Measurements from ENCODE around the gene CLPX.
A peak's percentile ranks its signal among the peaks of the same experiment; 100 is the strongest.
"Not testable (repeated sequence)": the region's sequence is repeated elsewhere in the genome, so short reads cannot be mapped to it uniquely, and the experiment has no call there.

CLPX gene

DNA sequence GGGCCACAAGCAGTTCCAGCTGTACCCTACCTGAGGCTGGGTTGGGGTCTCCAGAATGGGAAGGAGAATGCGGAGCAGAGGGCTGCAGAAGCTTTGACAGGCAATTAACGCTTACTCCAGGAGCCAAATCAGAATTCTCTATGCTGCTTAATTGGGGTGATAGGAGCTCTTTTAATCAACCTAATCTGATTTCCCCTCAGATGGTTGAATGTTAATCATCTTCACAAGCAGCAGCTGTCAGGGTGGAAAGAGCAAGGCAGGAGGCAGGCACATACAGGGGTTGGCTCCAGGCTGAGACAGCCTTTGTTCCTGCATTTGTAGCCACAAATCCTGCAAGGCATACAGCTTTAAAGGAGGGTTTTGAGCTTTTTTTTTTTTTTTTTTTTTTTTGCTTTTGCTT lies 23.5 kb upstream of the CLPX start:
- in situ Hi-C loops (cut with MboI; ENCODE audit: low pct_unique_long_range_greater_than_20kb, low sequenced_read_pairs) = loop anchor here (10.0 kb wide), 1 partner anchor 66 kb away; no protein-coding TSS in a partner anchor
- DNase-seq = no peak

DNA sequence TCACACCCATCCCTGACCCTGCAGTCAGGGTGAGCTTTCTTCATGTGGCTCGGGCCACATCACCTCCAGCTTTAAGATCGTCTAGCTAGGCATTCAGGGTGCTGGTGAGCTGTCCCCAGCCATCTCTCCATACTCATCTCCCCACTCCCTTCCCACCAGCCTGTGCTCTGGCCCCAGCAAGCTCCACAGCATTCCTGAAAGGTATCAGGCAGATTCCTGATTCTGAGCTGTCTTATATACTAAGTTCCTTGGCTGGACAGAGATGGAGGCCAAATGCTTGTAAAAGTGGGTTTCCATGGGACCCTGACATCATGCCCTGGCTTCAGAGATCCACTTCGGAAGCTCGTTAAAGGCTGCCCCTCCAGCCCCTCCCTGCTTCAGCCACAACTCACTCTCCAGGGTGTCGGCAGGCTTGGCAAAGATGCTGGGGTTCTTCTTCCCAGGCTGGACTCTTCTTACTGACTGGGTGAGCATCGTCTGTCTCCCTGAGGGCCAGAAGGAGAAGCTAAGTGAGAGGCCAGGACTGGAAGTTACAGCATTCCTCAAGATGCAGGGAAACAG lies 22.2 kb upstream of the CLPX start:
- no peak for DNase-seq
- in situ Hi-C loops (cut with MboI; ENCODE audit: low pct_unique_long_range_greater_than_20kb, low sequenced_read_pairs) = loop anchor here (10.0 kb wide), 1 partner anchor 67 kb away; no protein-coding TSS in a partner anchor

DNA sequence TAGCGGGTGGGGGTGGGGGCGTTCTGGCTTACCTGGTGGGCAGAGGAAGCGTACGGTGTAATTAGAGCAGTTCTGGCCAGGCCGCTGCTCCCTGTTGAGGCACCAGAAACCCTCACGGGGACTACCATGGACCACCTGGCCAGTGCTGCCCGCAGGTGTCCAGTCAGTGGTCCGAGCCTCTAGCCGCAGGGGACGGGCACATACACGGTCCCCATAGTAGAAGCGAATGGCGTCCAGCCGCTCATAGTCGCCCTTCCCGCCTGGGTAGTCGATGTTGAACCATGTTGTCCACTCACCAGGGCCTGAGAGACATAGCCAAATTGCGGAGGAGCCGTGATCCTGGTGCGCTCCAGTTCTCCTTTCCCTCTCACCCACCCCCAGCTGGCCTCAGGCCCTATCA lies 21.6 kb upstream of the CLPX start:
- in situ Hi-C loops (cut with MboI; ENCODE audit: low pct_unique_long_range_greater_than_20kb, low sequenced_read_pairs) = loop anchor here (10.0 kb wide), 1 partner anchor 68 kb away; no protein-coding TSS in a partner anchor
- DNase-seq = no peak

DNA sequence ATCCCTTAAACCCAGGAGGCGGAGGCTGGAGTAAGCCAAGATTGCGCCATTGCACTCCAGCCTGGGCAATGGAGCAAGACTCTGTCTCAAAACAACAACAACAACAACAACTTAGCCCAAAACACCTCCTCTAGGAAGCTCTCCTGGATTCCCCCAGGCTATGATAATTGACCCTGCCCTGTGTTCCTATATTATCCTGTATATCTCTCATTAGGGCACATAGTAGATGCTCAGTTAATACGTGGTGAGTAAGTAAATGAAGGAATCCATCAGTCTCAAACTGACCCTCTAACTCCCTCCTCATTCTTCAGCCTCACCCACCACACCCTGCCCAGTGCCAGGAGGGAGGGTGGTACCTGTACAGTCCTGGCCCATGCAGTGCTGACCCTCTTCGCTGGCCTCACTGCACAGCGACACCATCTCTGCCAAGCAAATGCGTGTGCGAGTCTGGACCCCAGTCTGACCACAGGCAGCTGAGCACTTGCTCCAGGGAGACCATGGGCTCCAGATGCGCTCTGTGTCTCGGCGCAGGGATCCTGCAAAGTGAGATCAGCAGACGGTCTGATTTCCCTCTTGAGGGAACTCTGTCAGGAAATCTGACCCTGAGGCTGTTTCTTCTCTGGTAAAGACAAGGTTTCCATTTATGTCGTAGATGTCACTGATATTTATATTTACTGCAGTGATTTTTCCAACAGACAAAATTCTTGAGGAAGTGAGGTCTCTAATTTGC lies 20.0 kb upstream of the CLPX start:
- in situ Hi-C loops (cut with MboI; ENCODE audit: low pct_unique_long_range_greater_than_20kb, low sequenced_read_pairs) = loop anchor here (10.0 kb wide), 1 partner anchor 70 kb away; no protein-coding TSS in a partner anchor
- no peak for DNase-seq

DNA sequence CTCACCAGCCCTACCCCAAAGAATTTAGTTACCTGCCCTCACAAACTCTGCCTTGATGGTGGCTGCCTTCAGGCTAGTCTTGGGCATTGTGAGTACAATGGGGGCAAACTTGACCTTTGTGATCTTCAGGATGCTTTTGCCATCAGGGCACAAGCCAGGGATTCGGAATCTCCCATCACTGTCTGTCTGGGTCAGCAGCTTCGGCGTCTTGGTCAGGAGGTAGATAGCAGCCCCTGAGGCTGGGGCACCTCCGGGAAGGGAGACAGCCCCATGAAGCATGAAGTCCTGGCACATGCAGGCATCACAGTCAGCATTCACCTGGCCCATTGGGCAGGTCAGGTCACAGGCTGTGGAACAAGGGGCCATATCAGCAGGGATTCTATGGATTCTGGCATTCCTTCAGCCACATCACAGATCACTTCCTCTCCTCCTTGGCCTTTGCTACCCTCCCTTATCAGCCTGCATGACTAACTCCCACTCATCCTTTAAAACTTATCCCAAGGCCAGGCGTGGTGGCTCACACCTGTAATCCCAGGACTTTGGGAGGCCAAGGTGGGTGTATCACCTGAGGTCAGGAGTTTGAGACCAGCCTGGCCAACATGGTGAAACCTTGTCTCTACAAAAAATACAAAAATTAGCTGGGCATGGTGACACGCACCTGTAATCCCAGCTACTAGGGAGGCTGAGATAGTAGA lies 19.2 kb upstream of the CLPX start:
- no peak for DNase-seq
- in situ Hi-C loops (cut with MboI; ENCODE audit: low pct_unique_long_range_greater_than_20kb, low sequenced_read_pairs) = loop anchor here (10.0 kb wide), 1 partner anchor 70 kb away; no protein-coding TSS in a partner anchor

DNA sequence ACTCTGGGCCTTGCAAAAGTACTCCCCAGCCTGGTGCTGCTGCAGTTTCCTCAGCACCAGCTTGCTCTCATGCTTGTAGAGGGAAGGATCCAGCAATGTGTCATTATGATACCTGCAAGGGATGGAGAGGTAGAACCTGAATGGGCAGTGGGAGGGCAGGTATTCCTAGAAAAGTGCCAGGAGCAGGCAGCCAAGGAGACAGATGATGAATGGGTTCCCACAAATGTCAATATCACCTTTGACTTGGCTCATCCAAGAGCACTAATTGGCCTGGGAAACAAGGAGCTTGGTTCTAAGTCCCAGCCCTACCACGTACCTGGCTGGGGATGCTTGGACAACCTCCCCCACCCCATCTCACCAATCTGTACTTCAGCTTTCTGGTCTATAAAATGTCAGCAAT lies 16.8 kb upstream of the CLPX start:
- no peak for DNase-seq
- in situ Hi-C loops (cut with MboI; ENCODE audit: low pct_unique_long_range_greater_than_20kb, low sequenced_read_pairs) = loop anchor here (10.0 kb wide), 1 partner anchor 73 kb away; no protein-coding TSS in a partner anchor

DNA sequence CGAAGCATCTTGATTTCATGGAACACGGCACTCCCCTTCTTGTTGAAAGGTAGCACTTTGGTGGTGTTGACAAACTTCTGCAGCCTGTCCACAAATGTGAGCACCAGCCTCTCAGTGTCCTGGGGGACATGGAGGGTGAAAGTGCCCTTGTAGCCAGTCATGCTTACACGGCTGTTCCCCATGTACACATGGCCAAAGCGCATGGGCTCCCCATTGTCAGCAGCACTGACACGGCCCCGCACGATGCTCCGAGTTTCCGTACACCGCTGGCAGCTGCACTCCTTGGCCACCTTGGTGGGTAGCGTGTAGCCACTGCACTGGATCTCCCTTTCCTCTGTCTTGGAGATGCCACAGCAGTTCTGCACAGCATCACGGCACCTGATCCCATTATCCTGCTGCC lies 13.4 kb upstream of the CLPX start:
- in situ Hi-C loops (cut with MboI; ENCODE audit: low pct_unique_long_range_greater_than_20kb, low sequenced_read_pairs) = no loop called here
- no peak for DNase-seq

DNA sequence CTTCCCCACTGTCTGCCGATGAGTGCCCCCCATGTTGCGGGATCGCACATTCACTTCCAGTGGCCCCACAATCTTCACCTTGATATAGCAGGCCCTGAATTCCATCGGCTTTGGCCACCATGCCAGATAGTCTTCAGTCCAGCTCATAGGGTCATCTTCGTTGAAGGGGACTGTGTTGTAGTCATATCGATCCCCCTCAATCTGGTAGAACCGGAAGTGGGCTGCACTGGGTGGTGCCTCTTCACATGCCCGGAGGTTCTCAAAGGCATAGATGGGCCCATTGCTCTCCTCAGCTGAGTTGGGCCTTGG lies 12.1 kb upstream of the CLPX start:
- DNase-seq = no peak
- in situ Hi-C loops (cut with MboI; ENCODE audit: low pct_unique_long_range_greater_than_20kb, low sequenced_read_pairs) = no loop called here

DNA sequence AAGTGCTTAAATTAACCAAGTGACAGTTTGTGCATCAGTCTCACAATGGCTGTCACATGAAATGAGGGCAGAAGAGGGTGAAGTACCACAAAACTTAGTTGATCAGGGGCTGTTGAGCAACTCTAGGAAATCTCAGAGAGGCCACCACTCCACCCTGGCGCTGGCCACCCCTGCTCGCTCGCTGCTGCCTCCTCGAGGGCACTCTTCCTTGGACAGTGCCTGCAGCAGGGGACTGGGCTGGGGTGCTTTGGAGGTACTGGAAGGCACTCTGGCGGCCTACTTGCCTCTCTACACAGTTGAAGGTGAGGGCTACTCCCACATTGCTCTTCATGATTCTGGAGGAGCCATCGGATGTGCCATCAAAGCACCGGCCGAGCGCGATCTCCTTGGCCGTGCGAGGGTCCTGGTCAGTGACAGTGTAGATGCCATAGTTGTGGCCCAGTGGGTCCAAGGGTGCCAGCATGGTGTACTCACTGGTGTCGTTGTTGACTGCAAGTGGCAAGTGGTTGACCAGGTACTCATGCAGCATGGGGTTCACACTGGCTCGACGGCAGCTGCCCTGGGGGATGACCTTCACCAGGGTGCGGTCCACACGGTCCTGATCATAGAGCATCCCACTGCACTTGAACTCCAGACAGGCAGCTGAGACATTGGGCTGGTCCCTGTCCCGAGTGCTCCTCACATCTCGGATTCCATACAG lies 11.6 kb upstream of the CLPX start:
- DNase-seq = no peak
- in situ Hi-C loops (cut with MboI; ENCODE audit: low pct_unique_long_range_greater_than_20kb, low sequenced_read_pairs) = no loop called here

DNA sequence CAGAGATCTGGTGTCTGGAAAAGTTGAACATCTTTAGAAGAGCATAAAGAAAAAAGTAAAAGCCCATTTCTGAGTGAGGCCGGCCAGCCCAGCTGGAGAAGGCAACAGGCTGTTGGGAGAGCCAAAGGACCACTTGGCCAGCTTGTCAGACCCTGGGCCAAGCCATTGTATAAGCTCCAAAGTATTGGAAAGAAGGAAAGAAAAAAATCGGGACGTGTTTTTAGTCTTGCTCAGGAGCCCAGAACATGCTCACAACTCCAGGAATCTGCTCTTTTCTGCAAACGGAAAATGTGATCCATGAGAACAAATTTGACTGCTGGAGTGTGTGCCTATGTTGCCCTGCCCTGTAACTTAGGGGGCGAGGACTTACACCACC lies 10.4 kb upstream of the CLPX start:
- no peak for DNase-seq
- in situ Hi-C loops (cut with MboI; ENCODE audit: low pct_unique_long_range_greater_than_20kb, low sequenced_read_pairs) = no loop called here

DNA sequence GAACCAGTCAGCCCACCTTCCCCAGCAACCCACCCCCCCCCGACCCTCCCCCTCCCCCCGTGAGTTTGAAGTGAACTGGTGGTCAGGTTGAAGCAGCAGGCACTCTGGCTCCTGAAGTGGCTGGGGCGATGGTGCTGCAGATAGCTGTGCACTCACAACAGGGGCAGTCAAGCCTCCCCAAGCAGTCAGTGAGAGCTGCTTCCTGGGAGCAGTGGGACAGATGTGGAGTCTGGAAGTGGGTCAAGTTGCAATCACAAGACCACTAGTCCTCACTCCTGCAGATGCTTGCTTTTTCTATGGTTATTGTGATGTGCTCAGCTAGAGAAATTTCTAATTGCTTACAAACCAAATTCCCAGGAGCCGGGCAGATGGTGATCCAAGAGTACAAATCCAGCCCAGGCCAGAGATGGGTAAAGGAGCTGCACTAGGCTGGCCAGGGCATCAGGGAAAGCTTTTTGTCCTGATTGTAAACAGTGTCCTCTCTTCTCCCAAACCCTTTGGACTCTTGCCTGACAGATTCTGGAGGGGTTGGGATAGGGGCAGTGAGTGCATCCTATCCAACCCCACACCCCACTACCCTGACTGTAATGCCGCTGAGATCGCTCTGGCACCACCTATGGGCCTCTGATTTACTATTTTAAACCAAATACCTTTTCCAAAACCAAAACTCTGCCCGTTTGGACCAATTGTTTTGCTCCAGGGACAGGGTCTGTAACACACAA lies 9.8 kb upstream of the CLPX start:
- DNase-seq = no peak
- in situ Hi-C loops (cut with MboI; ENCODE audit: low pct_unique_long_range_greater_than_20kb, low sequenced_read_pairs) = no loop called here

DNA sequence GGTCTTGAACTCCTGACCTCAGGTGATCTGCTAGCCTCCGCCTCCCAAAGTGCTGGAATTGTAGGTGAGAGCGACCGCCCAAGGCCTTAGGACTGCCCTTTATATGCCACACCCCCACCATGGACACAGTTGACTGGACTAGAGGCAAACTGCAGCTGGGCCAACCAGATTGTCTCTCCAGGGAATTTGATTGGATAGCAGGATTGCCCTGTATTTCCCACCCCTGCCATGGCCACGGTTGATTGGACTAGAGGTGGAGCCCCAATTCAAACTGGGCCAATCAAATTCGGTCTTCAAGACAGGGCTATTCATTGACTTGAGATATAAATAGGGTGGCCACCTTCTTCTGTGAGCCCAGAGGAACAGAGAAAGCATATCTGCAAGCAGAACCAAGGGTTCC lies 6.9 kb upstream of the CLPX start:
- no peak for DNase-seq
- in situ Hi-C loops (cut with MboI; ENCODE audit: low pct_unique_long_range_greater_than_20kb, low sequenced_read_pairs) = no loop called here

DNA sequence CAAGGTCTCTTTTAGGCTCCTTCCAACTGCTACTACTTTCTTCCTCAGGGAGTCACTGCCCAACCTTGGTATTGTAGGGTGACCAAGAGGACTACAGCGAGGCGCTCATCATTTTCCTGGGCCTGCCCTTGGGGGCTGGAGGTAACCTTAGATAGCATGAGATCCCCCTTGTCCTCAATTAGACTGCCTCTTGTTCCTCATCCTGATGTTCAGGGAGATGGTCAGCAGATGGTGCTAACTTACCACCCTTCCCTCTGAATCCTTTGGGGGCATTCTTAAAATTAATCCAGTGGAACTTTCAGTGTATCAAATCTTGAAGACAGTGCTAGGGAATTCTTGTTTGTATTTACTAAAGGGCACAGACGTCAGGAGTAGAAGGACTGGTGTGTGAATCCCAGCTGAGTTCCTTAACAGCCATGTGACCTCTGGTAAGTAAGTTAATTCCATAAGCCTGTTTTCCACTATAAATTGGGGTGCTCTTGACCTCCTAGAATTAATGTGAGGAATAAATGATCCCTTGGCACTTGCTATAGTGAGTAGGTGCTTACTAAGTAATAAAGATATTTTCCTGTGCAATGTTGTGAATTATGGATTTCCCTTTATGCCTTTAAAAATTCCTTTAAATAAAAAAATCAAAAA lies 4.1 kb upstream of the CLPX start:
- in situ Hi-C loops (cut with MboI; ENCODE audit: low pct_unique_long_range_greater_than_20kb, low sequenced_read_pairs) = no loop called here
- DNase-seq = peak; percentile 91

DNA sequence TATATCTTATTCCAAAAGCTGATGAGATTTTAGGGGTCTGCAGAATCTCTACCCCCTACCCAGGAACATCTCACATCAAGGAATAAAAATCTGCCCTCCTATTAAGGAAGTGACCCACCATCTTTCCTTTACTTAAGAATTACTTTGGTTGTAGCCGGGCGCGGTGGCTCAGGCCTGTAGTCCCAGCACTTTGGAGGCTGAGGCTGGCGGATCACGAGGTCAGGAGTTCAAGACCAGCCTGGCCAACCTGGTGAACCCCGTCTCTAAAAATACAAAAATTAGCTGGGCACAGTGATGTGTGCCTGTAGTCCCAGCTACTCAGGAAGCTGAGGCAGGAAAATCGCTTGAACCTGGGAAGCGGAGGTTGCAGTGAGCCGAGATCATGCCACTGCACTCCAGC lies 3.3 kb upstream of the CLPX start:
- in situ Hi-C loops (cut with MboI; ENCODE audit: low pct_unique_long_range_greater_than_20kb, low sequenced_read_pairs); DNase-seq: not testable (repeated sequence)

DNA sequence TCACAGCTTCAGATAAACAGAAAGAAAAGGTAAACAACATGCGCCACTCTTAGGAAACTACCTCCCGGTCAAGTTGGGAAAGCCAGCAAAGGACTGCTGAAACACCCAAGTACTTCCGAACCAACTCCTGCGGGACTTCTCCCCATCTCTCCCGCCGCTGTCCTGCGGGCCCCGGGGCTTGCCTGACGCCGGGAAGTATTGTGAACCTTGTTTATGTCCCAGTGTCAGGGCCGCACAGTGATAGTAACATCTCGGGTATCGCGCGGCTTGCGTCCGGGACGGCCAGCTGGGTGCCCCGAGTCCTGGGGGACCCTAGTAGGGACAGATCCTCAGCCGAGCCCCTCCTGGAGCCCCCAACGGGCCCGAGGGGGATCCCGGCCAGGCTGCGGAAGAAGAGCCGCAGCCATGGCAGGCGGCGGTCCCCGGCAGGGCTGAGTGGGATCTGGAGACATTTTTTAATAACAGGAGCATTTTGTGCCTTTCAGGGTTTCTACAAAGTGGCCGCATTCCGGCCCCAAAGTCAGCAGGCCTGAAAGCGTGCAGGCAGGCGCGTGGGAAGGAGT lies 756 bp downstream of the CLPX start:
- in situ Hi-C loops (cut with MboI; ENCODE audit: low pct_unique_long_range_greater_than_20kb, low sequenced_read_pairs) = no loop called here
- DNase-seq = peak; percentile 73

DNA sequence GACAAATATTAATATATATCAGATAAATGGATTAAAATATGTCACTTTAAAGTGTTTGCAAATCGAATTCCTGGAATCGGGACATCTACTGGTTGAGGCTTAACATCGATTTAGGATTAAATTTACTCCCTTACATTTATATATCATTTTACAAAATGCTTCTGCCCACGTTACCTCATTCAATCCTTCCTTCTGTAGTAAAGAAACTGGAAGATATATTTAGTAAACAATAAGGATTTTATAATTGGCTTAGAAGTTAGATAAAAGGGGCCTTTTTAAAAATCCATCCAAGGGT lies 1.3 kb downstream of the CLPX start:
- in situ Hi-C loops (cut with MboI; ENCODE audit: low pct_unique_long_range_greater_than_20kb, low sequenced_read_pairs) = no loop called here

DNA sequence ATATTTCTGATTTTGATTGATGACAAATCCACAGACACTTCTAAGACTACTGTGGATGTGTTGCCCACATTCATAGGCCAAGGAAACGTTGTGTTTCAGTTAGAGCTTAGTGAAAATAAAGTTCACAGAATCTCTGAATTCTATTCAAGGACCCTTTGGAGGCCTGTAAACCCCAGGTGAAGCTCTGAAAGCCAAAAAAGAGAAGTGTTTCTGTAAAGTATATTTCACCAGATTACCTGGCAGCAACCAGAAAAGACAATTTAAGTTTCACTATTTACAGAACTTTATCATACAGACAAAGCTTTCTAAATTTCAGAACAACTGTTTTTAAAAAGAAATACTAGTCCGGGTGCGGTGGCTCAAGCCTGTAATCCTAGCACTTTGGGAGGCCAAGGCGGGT lies 2.6 kb downstream of the CLPX start:
- in situ Hi-C loops (cut with MboI; ENCODE audit: low pct_unique_long_range_greater_than_20kb, low sequenced_read_pairs) = no loop called here
- DNase-seq = no peak

More for the DNA sequence above, 1.3 kb downstream of the CLPX start:
- DNase-seq = no peak

DNA sequence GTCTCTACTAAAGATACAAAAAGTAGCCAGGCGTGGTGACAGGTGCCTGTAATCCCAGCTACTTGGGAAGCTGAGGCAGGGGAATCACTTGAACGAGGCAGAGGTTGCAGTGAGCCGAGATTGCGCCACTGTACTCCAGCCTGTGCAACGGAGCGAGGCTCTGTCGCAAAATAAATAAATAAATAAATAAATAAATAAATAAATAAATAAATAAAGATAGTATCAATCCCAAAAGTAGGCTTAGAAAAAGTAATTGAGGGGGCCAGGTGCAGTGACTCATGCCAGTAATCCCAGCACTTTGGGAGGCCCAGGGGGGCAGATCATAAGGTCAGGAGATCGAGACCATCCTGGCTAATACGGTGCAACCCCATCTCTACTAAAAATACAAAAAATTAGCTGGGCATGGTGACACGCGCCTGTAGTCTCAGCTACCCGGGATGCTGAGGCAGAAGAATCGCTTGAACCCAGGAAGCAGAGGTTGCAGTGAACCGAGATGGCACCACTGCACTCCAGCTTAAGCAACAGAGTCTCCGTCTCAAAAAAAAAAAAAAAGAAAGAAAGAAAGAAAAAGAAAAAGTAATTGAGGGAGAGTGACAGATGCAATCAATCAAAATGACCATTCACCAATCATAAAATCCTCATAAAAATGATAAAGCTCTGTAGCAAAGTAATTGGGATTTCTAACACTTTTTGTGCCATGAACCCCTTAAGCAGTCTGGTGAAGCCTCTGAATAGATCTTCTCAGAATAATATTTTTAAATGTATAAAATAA lies 3.4 kb downstream of the CLPX start:
- in situ Hi-C loops (cut with MboI; ENCODE audit: low pct_unique_long_range_greater_than_20kb, low sequenced_read_pairs) = not testable (repeated sequence)

More for the DNA sequence above, 3.4 kb downstream of the CLPX start:
- DNase-seq = not testable (repeated sequence)

Data from KBM-7 (cell line).